Naive B cell (primary cell): ENCODE results near the gene PDGFA. TPM values are rescaled to one million over a fixed set of nuclear protein-coding genes. Genes with fewer than 3 reads are reported as not detected.

Source experiments
- ATAC-seq, 2 donors: fragments of 150-1000 bp; cut with Tn5 transposase; 2 replicates each; pipeline ENCODE4 v1.10.0; 2021; ENCODE audit warnings: low read depth in 2 of 2, mild to moderate bottlenecking in 2 of 2, moderate library complexity in 2 of 2
- DNase-seq: peaks from one replicate; pipeline ENCODE4 v3.0.0; 2022
- H3K27ac Mint-ChIP-seq, 6 donors: one replicate each; pipeline ENCODE4 v1.8.0; 2020 to 2022; ENCODE audit warnings: mild to moderate bottlenecking in 6 of 6, mixed read lengths in 6 of 6, moderate library complexity in 5 of 6, inconsistent platforms in 2 of 6
- H3K27me3 Mint-ChIP-seq, 3 donors: one replicate each; pipeline ENCODE4 v1.8.0; 2021 to 2022; ENCODE audit warnings: mixed read lengths in 3 of 3, mild to moderate bottlenecking in 1 of 3
- H3K36me3 Mint-ChIP-seq, 2 donors: one replicate each; pipeline ENCODE4 v1.8.0; 2020 to 2022; ENCODE audit warnings: mixed read lengths in 2 of 2, inconsistent platforms in 1 of 2, mild to moderate bottlenecking in 1 of 2
- H3K4me1 Mint-ChIP-seq, 3 donors: one replicate each; pipeline ENCODE4 v1.8.0; 2020 to 2022; ENCODE audit warnings: mixed read lengths in 3 of 3, inconsistent platforms in 1 of 3, mild to moderate bottlenecking in 1 of 3, moderate library complexity in 1 of 3
- H3K4me3 Mint-ChIP-seq, 8 donors: one replicate each; pipeline ENCODE4 v1.8.0; 2020 to 2022; ENCODE audit warnings: mild to moderate bottlenecking in 8 of 8, mixed read lengths in 8 of 8, moderate library complexity in 8 of 8, inconsistent platforms in 2 of 8
- H3K9me3 Mint-ChIP-seq, 7 donors: one replicate each; pipeline ENCODE4 v1.8.0; 2020 to 2022; ENCODE audit warnings: mixed read lengths in 7 of 7, mild to moderate bottlenecking in 5 of 7, inconsistent platforms in 2 of 7, moderate library complexity in 1 of 7
- polyA plus RNA-seq, 6 donors: library from polyadenylated mRNA; unstranded; fragments of 300-500 nt; fragmentation: Illumina TruSeq; gene quantifications; one replicate each; pipeline ENCODE4 v1.2.3, GENCODE V29; 2021; ENCODE audit warnings: low read depth in 6 of 6

PDGFA gene
- polyA plus RNA-seq: under 1 TPM in 1 of 6 donors, not detected in 5; 0.12 TPM

- DNase-seq (peak; percentile 18), ATAC-seq (peak in 1 of 2 donors; percentile 13)
- Mint-ChIP-seq H3K9me3 (no peaks in the 10 kb centered on the region), H3K27ac (peak within 1 kb of the TSS in 1 of 6 donors; percentile 29), H3K27me3 (peaks cover 7 to 32% (median 16%) of the 10 kb centered on the region in 3 donors), H3K4me1 (peaks cover 12 to 21% (median 13%) of the 10 kb centered on the region in 3 donors), H3K36me3 (no peaks in the 10 kb centered on the region), H3K4me3 (peak within 1 kb of the TSS; percentile 57 to 92 (median 80))
These were observed at the start of gene PDGFA for GRCh38 chr7:519484-520390. Gene PDGFA (minus strand): TSS chr7:519846. CDS start chr7:519001, 845 bp downstream.

GRCh38 chr7:568031-568951, 48.6 kb upstream of the PDGFA start:
- H3K9me3 Mint-ChIP-seq: no peaks in the 10 kb centered on the region
- no peaks in the 10 kb centered on the region for H3K36me3 Mint-ChIP-seq
- ATAC-seq (no peak), DNase-seq (no peak)
- H3K27me3 Mint-ChIP-seq: no peaks in the 10 kb centered on the region
- no peak overlapping the region for H3K4me3 Mint-ChIP-seq
- no peaks in the 10 kb centered on the region for H3K4me1 Mint-ChIP-seq
- no peak overlapping the region for H3K27ac Mint-ChIP-seq

GRCh38 chr7:567305-567883, 47.7 kb upstream of the PDGFA start:
- H3K9me3 Mint-ChIP-seq: no peaks in the 10 kb centered on the region
- DNase-seq (no peak), ATAC-seq (no peak)
- H3K36me3 Mint-ChIP-seq: no peaks in the 10 kb centered on the region
- H3K27me3 Mint-ChIP-seq: no peaks in the 10 kb centered on the region
- no peak overlapping the region for H3K27ac Mint-ChIP-seq
- H3K4me1 Mint-ChIP-seq: no peaks in the 10 kb centered on the region
- no peak overlapping the region for H3K4me3 Mint-ChIP-seq

- Mint-ChIP-seq H3K27ac (no peak overlapping the region), H3K36me3 (no peaks in the 10 kb centered on the region), H3K4me1 (no peaks in the 10 kb centered on the region), H3K4me3 (no peak overlapping the region), H3K9me3 (no peaks in the 10 kb centered on the region), H3K27me3 (no peaks in the 10 kb centered on the region)
- no peak for DNase-seq
- no peak for ATAC-seq
These were observed 46.5 kb upstream of the PDGFA start for GRCh38 chr7:566100-566499.

- H3K4me3 Mint-ChIP-seq: no peak overlapping the region
- H3K4me1 Mint-ChIP-seq: no peaks in the 10 kb centered on the region
- no peaks in the 10 kb centered on the region for H3K9me3 Mint-ChIP-seq
- no peak for DNase-seq
- no peaks in the 10 kb centered on the region for H3K36me3 Mint-ChIP-seq
- no peak overlapping the region for H3K27ac Mint-ChIP-seq
- H3K27me3 Mint-ChIP-seq: no peaks in the 10 kb centered on the region
- no peak for ATAC-seq
These were observed 44.7 kb upstream of the PDGFA start for GRCh38 chr7:564176-564865.

- DNase-seq: no peak
- ATAC-seq: no peak
- H3K36me3 Mint-ChIP-seq: no peaks in the 10 kb centered on the region
- H3K9me3 Mint-ChIP-seq: no peaks in the 10 kb centered on the region
- no peak overlapping the region for H3K4me3 Mint-ChIP-seq
- H3K27ac Mint-ChIP-seq: no peak overlapping the region
- no peaks in the 10 kb centered on the region for H3K4me1 Mint-ChIP-seq
- no peaks in the 10 kb centered on the region for H3K27me3 Mint-ChIP-seq
These were observed 44.1 kb upstream of the PDGFA start for GRCh38 chr7:563629-564170.

- Mint-ChIP-seq H3K36me3 (no peaks in the 10 kb centered on the region), H3K9me3 (no peaks in the 10 kb centered on the region), H3K4me1 (no peaks in the 10 kb centered on the region), H3K4me3 (no peak overlapping the region), H3K27me3 (no peaks in the 10 kb centered on the region), H3K27ac (no peak overlapping the region)
- no peak for ATAC-seq
- DNase-seq: no peak
These were observed 43.4 kb upstream of the PDGFA start for GRCh38 chr7:562789-563628.

- Mint-ChIP-seq H3K27ac (peak overlapping the region in 1 of 6 donors; percentile 68), H3K36me3 (no peaks in the 10 kb centered on the region), H3K27me3 (no peaks in the 10 kb centered on the region), H3K4me1 (no peaks in the 10 kb centered on the region), H3K4me3 (no peak overlapping the region), H3K9me3 (no peaks in the 10 kb centered on the region)
- DNase-seq (no peak), ATAC-seq (no peak)
These were observed 42.7 kb upstream of the PDGFA start for GRCh38 chr7:562374-562675.

- Mint-ChIP-seq H3K4me3 (no peak overlapping the region), H3K9me3 (peaks cover 0 to 3% (median 0%) of the 10 kb centered on the region in 7 donors), H3K4me1 (no peaks in the 10 kb centered on the region), H3K36me3 (no peaks in the 10 kb centered on the region), H3K27me3 (no peaks in the 10 kb centered on the region), H3K27ac (no peak overlapping the region)
- ATAC-seq (no peak), DNase-seq (no peak)
These were observed 42.2 kb upstream of the PDGFA start for GRCh38 chr7:561631-562373.

- Mint-ChIP-seq H3K27me3 (no peaks in the 10 kb centered on the region), H3K36me3 (no peaks in the 10 kb centered on the region), H3K4me1 (no peaks in the 10 kb centered on the region), H3K4me3 (no peak overlapping the region), H3K9me3 (peaks cover 0 to 3% (median 0%) of the 10 kb centered on the region in 7 donors), H3K27ac (no peak overlapping the region)
- ATAC-seq (no peak), DNase-seq (no peak)
These were observed 41.5 kb upstream of the PDGFA start for GRCh38 chr7:560966-561630.

- H3K4me3 Mint-ChIP-seq: no peak overlapping the region
- H3K27ac Mint-ChIP-seq: no peak overlapping the region
- H3K36me3 Mint-ChIP-seq: no peaks in the 10 kb centered on the region
- H3K4me1 Mint-ChIP-seq: no peaks in the 10 kb centered on the region
- H3K27me3 Mint-ChIP-seq: no peaks in the 10 kb centered on the region
- H3K9me3 Mint-ChIP-seq: peaks cover 0 to 3% (median 0%) of the 10 kb centered on the region in 7 donors
- DNase-seq (no peak), ATAC-seq (no peak)
These were observed 39.7 kb upstream of the PDGFA start for GRCh38 chr7:559396-559705.

- peaks cover 0 to 3% (median 0%) of the 10 kb centered on the region in 7 donors for H3K9me3 Mint-ChIP-seq
- H3K4me1 Mint-ChIP-seq: no peaks in the 10 kb centered on the region
- no peaks in the 10 kb centered on the region for H3K27me3 Mint-ChIP-seq
- no peak overlapping the region for H3K4me3 Mint-ChIP-seq
- no peak for ATAC-seq
- H3K36me3 Mint-ChIP-seq: no peaks in the 10 kb centered on the region
- H3K27ac Mint-ChIP-seq: no peak overlapping the region
- DNase-seq: no peak
These were observed 37.9 kb upstream of the PDGFA start for GRCh38 chr7:557558-557881.
